HCT116 (cell line): Measurements from ENCODE around the gene SLC25A33. TPM values are rescaled to one million over a fixed set of nuclear protein-coding genes. Genes with fewer than 3 reads are reported as not detected.

ENCODE experiments used
- ATAC-seq: fragments of 200-7000 bp; cut with Tn5 transposase; 2 replicates; pipeline ENCODE4 v1.9.1; 2020; ENCODE audit warnings: mild to moderate bottlenecking, moderate library complexity
- BruUV-seq: library from RNA; stranded (reverse); fragments of 400-500 nt; replicated peaks from 2 replicates; lab custom pipeline; 2021; lab: Mats Ljungman, UMichigan
- CTCF ChIA-PET: fragments of 300-600 bp; sonication (Branson Sonifier 250); formaldehyde crosslinking; loops from one replicate; lab custom pipeline; 2021; ENCODE audit warnings: antibody characterized with exemption; lab: Charles Lee
- POLR2A ChIA-PET: fragments of 300-600, 350-600 bp; sonication (Branson Sonifier 250); formaldehyde crosslinking; loops from one replicate; lab custom pipeline; 2021; ENCODE audit warnings: antibody characterized with exemption; lab: Charles Lee
- RAD21 ChIA-PET, 2 experiments: fragments of 300-600 bp; sonication (Branson Sonifier 250); formaldehyde crosslinking; loops; one replicate each; lab custom pipeline; 2023; ENCODE audit warnings: low total read pairs in 2 of 2; ENCODE audit not compliant: uncharacterized antibody in 2 of 2, unreplicated experiment in 2 of 2, low non-redundant PET in 1 of 2; lab: Charles Lee
- DNase-seq: peaks from one replicate; pipeline ENCODE4 v3.0.0-alpha.2; 2010; ENCODE audit warnings: low read depth, low spot score
- H2AFZ ChIP-seq: fragments of 200-600 bp; shearing (Covaris generic), sonication (generic); 2 replicates; pipeline ENCODE4 v1.6.1; 2017; ENCODE audit warnings: low read depth, mixed run types, mixed read lengths, antibody characterized with exemption, low read length; ENCODE audit not compliant: poor library complexity, severe bottlenecking
- H3K27ac ChIP-seq: 2 replicates; pipeline ENCODE4 v1.5.1; 2012; ENCODE audit warnings: low read depth, low read length
- H3K27me3 ChIP-seq: fragments of 200-600 bp; sonication (generic); 2 replicates; pipeline ENCODE4 v1.6.1; 2016; ENCODE audit warnings: mixed run types, low read length, mixed read lengths; ENCODE audit not compliant: insufficient read depth
- H3K36me3 ChIP-seq, 2 experiments: fragments of 200-500 bp in 1 of 2; fragments of 200-600 bp in 1 of 2; sonication (Bioruptor generic) in 1 of 2; sonication (generic) in 1 of 2; 2 replicates each; pipeline versions ENCODE4 v1.5.1 to v1.6.1; 2014 to 2016; ENCODE audit warnings: low read length in 2 of 2, inconsistent platforms in 1 of 2, mixed read lengths in 1 of 2, mixed run types in 1 of 2; ENCODE audit not compliant: insufficient read depth in 2 of 2, control insufficient read depth in 1 of 2
- H3K4me1 ChIP-seq, 2 experiments: fragments of 200-600 bp in 1 of 2; sonication (generic) in 1 of 2; 2 replicates each; pipeline versions ENCODE4 v1.5.1 to v1.6.1; 2012 to 2017; ENCODE audit warnings: low read length in 2 of 2, inconsistent platforms in 1 of 2, mild to moderate bottlenecking in 1 of 2, mixed read lengths in 1 of 2, mixed run types in 1 of 2, moderate library complexity in 1 of 2; ENCODE audit not compliant: insufficient read depth in 2 of 2, control insufficient read depth in 1 of 2
- H3K4me2 ChIP-seq: fragments of 200-600 bp; sonication (generic); 2 replicates; pipeline ENCODE4 v1.6.1; 2017; ENCODE audit warnings: mixed run types, low read length, mixed read lengths
- H3K4me3 ChIP-seq, 2 experiments: fragments of 200-600 bp in 1 of 2; sonication (generic) in 1 of 2; replicated peaks in 1 of 2; 2 replicates each; pipeline ENCODE4 v1.5.1; 2011 to 2016; ENCODE audit warnings: low read length in 2 of 2, control low read depth in 1 of 2, low read depth in 1 of 2, mild to moderate bottlenecking in 1 of 2, mixed read lengths in 1 of 2, mixed run types in 1 of 2
- H3K79me2 ChIP-seq: fragments of 200-600 bp; sonication (generic); 2 replicates; pipeline ENCODE4 v1.6.1; 2017; ENCODE audit warnings: mild to moderate bottlenecking, mixed run types, low read length, moderate library complexity, mixed read lengths; ENCODE audit not compliant: insufficient read depth
- H3K9ac ChIP-seq: fragments of 200-600 bp; sonication (generic); 2 replicates; pipeline ENCODE4 v1.6.1; 2016; ENCODE audit warnings: low read length, mixed read lengths
- H3K9me2 ChIP-seq: fragments of 200-600 bp; sonication (generic), shearing (Covaris generic); 2 replicates; pipeline ENCODE4 v1.6.1; 2017; ENCODE audit warnings: mixed run types, mild to moderate bottlenecking, moderate library complexity; ENCODE audit not compliant: insufficient read depth
- H3K9me3 ChIP-seq, 2 experiments: fragments of 200-500 bp in 1 of 2; fragments of 200-600 bp in 1 of 2; sonication (Bioruptor generic) in 1 of 2; sonication (generic) in 1 of 2; 2 replicates each; pipeline ENCODE4 v1.6.1; 2014 to 2017; ENCODE audit warnings: low read length in 2 of 2, mixed read lengths in 2 of 2, inconsistent platforms in 1 of 2, low read depth in 1 of 2, mild to moderate bottlenecking in 1 of 2, mixed run types in 1 of 2, moderate library complexity in 1 of 2; ENCODE audit not compliant: control insufficient read depth in 1 of 2, insufficient read depth in 1 of 2
- H4K20me1 ChIP-seq: fragments of 200-600 bp; sonication (generic), shearing (Covaris generic); 2 replicates; pipeline ENCODE4 v1.6.1; 2017; ENCODE audit warnings: mixed run types, mild to moderate bottlenecking, moderate library complexity; ENCODE audit not compliant: insufficient read depth
- CBX3 ChIP-seq: IDR thresholded peaks from 2 replicates; pipeline ENCODE4 v1.6.1; 2012; ENCODE audit warnings: low read depth
- CEBPB ChIP-seq: IDR thresholded peaks from 2 replicates; pipeline ENCODE4 v1.6.1; 2012; ENCODE audit warnings: low read depth
- ELF1 ChIP-seq: IDR thresholded peaks from 2 replicates; pipeline ENCODE4 v1.6.1; 2012; ENCODE audit warnings: low read depth, borderline replicate concordance
- EZH2phosphoT487 ChIP-seq: fragments of 200-600 bp; IDR thresholded peaks from 2 replicates; pipeline ENCODE4 v1.6.1; 2018; ENCODE audit warnings: antibody characterized with exemption, borderline replicate concordance
- FOSL1 ChIP-seq: IDR thresholded peaks from 2 replicates; pipeline ENCODE4 v1.6.1; 2012; ENCODE audit warnings: low read depth
- JUND ChIP-seq: IDR thresholded peaks from 2 replicates; pipeline ENCODE4 v1.6.1; 2012
- MAX ChIP-seq: IDR thresholded peaks from 2 replicates; pipeline ENCODE4 v1.6.1; 2012
- POLR2A ChIP-seq: IDR thresholded peaks from 2 replicates; pipeline ENCODE4 v1.7.0; 2011; ENCODE audit warnings: borderline replicate concordance; ENCODE audit not compliant: insufficient read depth, insufficient read length; ENCODE audit errors: extremely low read depth
- RAD21 ChIP-seq: IDR thresholded peaks from 2 replicates; pipeline ENCODE4 v1.6.1; 2012; ENCODE audit warnings: low read depth, mild to moderate bottlenecking
- SIN3A ChIP-seq: IDR thresholded peaks from 2 replicates; pipeline ENCODE4 v1.6.1; 2012; ENCODE audit warnings: low read depth
- TCF7L2 ChIP-seq: IDR thresholded peaks from 2 replicates; pipeline ENCODE4 v1.7.0; 2011; ENCODE audit warnings: borderline replicate concordance, inconsistent platforms; ENCODE audit not compliant: insufficient read depth, insufficient read length; ENCODE audit errors: extremely low read depth
- YY1 ChIP-seq: IDR thresholded peaks from 2 replicates; pipeline ENCODE4 v1.6.1; 2011; ENCODE audit warnings: low read length, low read depth, moderate library complexity, mild to moderate bottlenecking; ENCODE audit not compliant: insufficient replicate concordance; ENCODE audit errors: extremely low read depth
- ZBTB33 ChIP-seq: IDR thresholded peaks from 2 replicates; pipeline ENCODE4 v1.6.1; 2011; ENCODE audit warnings: mild to moderate bottlenecking, low read length, moderate library complexity; ENCODE audit not compliant: insufficient replicate concordance; ENCODE audit errors: extremely low read depth
- intact Hi-C: fragments of 100-400 bp; cut with micrococcal nuclease; formaldehyde crosslinking; loops from 2 replicates; pipeline ENCODE4 v1.10.0; 2022
- total RNA-seq: library from RNA; stranded (reverse); gene quantifications from one replicate; pipeline ENCODE4 v1.2.1, GENCODE V29; 2021; ENCODE audit not compliant: unreplicated experiment
- TF ChIP-seq, protein P1 (sequence below): IDR thresholded peaks from 2 replicates; pipeline ENCODE4 v1.6.1; 2012
- TF ChIP-seq, protein P2 (sequence below), 3 experiments: fragments of 200-600 bp in 1 of 3; sonication (generic) in 1 of 3; IDR thresholded peaks in 2 of 3; conservative IDR thresholded peaks in 1 of 3; 2 replicates each; pipeline ENCODE4 v1.5.1; 2012 to 2017; ENCODE audit warnings: low read depth in 2 of 3, low read length in 2 of 3, antibody characterized with exemption in 1 of 3, borderline replicate concordance in 1 of 3, control low read depth in 1 of 3, mild to moderate bottlenecking in 1 of 3, mixed read lengths in 1 of 3, mixed run types in 1 of 3, moderate library complexity in 1 of 3; ENCODE audit not compliant: insufficient read depth in 1 of 3

The SLC25A33 gene
- total RNA-seq, 1 experiment from 2014 or later, result 9.8 TPM

- no peak for TF ChIP-seq ZBTB33
- no peak for TF ChIP-seq SIN3A
- TF ChIP-seq EZH2phosphoT487, result no peak
- no peak for TF ChIP-seq CEBPB
Measured at GRCh38 chr1:9604836-9605235, 65.6 kb downstream of the SLC25A33 start (continued).

GRCh38 chr1:9605946-9606455 lies 66.7 kb downstream of the SLC25A33 start:
- no peaks in the 10 kb centered on the region for H3K9me2 ChIP-seq
- no peak overlapping the region for H2AFZ ChIP-seq
- TF ChIP-seq TCF7L2 (no peak), RAD21 (no peak), ELF1 (no peak), SIN3A (no peak), YY1 (no peak), CBX3 (no peak), JUND (no peak), MAX (no peak), POLR2A (no peak), FOSL1 (no peak), EZH2phosphoT487 (no peak)
- TF ChIP-seq, protein P1, sequence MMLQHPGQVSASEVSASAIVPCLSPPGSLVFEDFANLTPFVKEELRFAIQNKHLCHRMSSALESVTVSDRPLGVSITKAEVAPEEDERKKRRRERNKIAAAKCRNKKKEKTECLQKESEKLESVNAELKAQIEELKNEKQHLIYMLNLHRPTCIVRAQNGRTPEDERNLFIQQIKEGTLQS, result no peak
- TF ChIP-seq, protein P2, sequence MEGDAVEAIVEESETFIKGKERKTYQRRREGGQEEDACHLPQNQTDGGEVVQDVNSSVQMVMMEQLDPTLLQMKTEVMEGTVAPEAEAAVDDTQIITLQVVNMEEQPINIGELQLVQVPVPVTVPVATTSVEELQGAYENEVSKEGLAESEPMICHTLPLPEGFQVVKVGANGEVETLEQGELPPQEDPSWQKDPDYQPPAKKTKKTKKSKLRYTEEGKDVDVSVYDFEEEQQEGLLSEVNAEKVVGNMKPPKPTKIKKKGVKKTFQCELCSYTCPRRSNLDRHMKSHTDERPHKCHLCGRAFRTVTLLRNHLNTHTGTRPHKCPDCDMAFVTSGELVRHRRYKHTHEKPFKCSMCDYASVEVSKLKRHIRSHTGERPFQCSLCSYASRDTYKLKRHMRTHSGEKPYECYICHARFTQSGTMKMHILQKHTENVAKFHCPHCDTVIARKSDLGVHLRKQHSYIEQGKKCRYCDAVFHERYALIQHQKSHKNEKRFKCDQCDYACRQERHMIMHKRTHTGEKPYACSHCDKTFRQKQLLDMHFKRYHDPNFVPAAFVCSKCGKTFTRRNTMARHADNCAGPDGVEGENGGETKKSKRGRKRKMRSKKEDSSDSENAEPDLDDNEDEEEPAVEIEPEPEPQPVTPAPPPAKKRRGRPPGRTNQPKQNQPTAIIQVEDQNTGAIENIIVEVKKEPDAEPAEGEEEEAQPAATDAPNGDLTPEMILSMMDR (IDR thresholded peaks at IDR 0.05 in 2 of 3, conservative IDR thresholded peaks at IDR 0.05 in 1 of 3; ENCODE audit: borderline replicate concordance in 1 of 3, insufficient read depth in 1 of 3, low read depth in 2 of 3, low read length in 2 of 3), result no peak
- H3K4me3 ChIP-seq, result no peak overlapping the region
- peaks cover 3 to 17% of the 10 kb centered on the region in 2 experiments; a peak in 3 of 4 replicates for H3K36me3 ChIP-seq
- RAD21 ChIA-PET, result no interaction called here
- no peak for DNase-seq
- POLR2A ChIA-PET, result no interaction called here
- H3K4me1 ChIP-seq, result no peaks in the 10 kb centered on the region
- H3K79me2 ChIP-seq, result no peaks in the 10 kb centered on the region
- no peaks in the 10 kb centered on the region for H4K20me1 ChIP-seq
- no peak overlapping the region for H3K27ac ChIP-seq
- H3K4me2 ChIP-seq, result no peak overlapping the region
- CTCF ChIA-PET, result no interaction called here
- BruUV-seq, result no TSS peak
- intact Hi-C loops, result no loop called here
- H3K9ac ChIP-seq, result no peak overlapping the region
- H3K27me3 ChIP-seq, result no peaks in the 10 kb centered on the region
- no peaks in the 10 kb centered on the region for H3K9me3 ChIP-seq
- ATAC-seq, result no peak
